GM12878 (cell line): Measurements from ENCODE around the gene PNPLA8. TPM values are rescaled to one million over a fixed set of nuclear protein-coding genes. Genes with fewer than 3 reads are reported as not detected.

Experiments used
- ATAC-seq: fragments of 200-7000 bp; cut with Tn5 transposase; 3 replicates; pipeline ENCODE4 v1.9.1; 2020; ENCODE audit warnings: mild to moderate bottlenecking, moderate library complexity
- BruUV-seq: library from RNA; stranded (reverse); fragments of 400-500 nt; replicated peaks from 2 replicates; lab custom pipeline; 2021; lab: Mats Ljungman, UMichigan
- CTCF ChIA-PET: fragments of 300-600 bp; sonication (Branson Sonifier 250); formaldehyde crosslinking; extraction: SDS; loops from one replicate; lab custom pipeline; 2021; ENCODE audit warnings: inconsistent platforms; lab: Yijun Ruan, JAX
- POLR2A ChIA-PET: fragments of 350-600 bp; formaldehyde crosslinking; extraction: SDS; loops from one replicate; lab custom pipeline; 2021; ENCODE audit warnings: inconsistent platforms; lab: Charles Lee
- RAD21 ChIA-PET: fragments of 300-600 bp; sonication (Branson Sonifier 250); formaldehyde crosslinking; loops from one replicate; lab custom pipeline; 2023; ENCODE audit warnings: antibody characterized with exemption; ENCODE audit not compliant: unreplicated experiment; lab: Charles Lee
- SMC1A ChIA-PET: fragments of 300-600 bp; sonication (Branson Sonifier 250); formaldehyde crosslinking; loops from one replicate; lab custom pipeline; 2023; ENCODE audit not compliant: unreplicated experiment, uncharacterized antibody; lab: Charles Lee
- DNase-seq: peaks from one replicate; pipeline ENCODE4 v3.0.0-alpha.2; 2011; ENCODE audit warnings: low read depth, low spot score
- FAIRE-seq: peaks from 3 replicates; lab custom pipeline; 2011; peaks lifted over from hg19 to GRCh38; lab: Jason Lieb, UNC
- H2AFZ ChIP-seq: 2 replicates; pipeline ENCODE4 v1.6.0; 2011; ENCODE audit warnings: low read depth, low read length, control low read depth; ENCODE audit not compliant: control insufficient read depth
- H3K27ac ChIP-seq: 2 replicates; pipeline ENCODE4 v1.5.1; 2011; ENCODE audit warnings: control low read depth; ENCODE audit not compliant: control insufficient read depth, insufficient read depth
- H3K27me3 ChIP-seq, 2 experiments: replicated peaks in 1 of 2; 2 replicates each; pipeline versions ENCODE4 v1.6.0 to v1.6.1; 2011; ENCODE audit warnings: low read length in 1 of 2; ENCODE audit not compliant: control insufficient read depth in 2 of 2, insufficient read depth in 2 of 2
- H3K36me3 ChIP-seq, 2 experiments: 2 replicates each; pipeline ENCODE4 v1.5.1; 2011; ENCODE audit warnings: low read length in 1 of 2; ENCODE audit not compliant: control insufficient read depth in 2 of 2, insufficient read depth in 2 of 2
- H3K4me1 ChIP-seq: 2 replicates; pipeline ENCODE4 v1.6.1; 2011; ENCODE audit warnings: mild to moderate bottlenecking, low read length, moderate library complexity, mixed read lengths; ENCODE audit not compliant: control insufficient read depth, insufficient read depth
- H3K4me2 ChIP-seq: 2 replicates; pipeline ENCODE4 v1.6.0; 2011; ENCODE audit warnings: control low read depth; ENCODE audit not compliant: control insufficient read depth, insufficient read depth
- H3K4me3 ChIP-seq: fragments of 200-600 bp; sonication (generic); 2 replicates; pipeline ENCODE4 v1.5.1; 2016
- H3K79me2 ChIP-seq: 2 replicates; pipeline ENCODE4 v1.6.0; 2011; ENCODE audit warnings: low read length; ENCODE audit not compliant: control insufficient read depth, insufficient read depth
- H3K9ac ChIP-seq: 2 replicates; pipeline ENCODE4 v1.8.0; 2011; ENCODE audit warnings: low read length, control low read depth, mixed read lengths; ENCODE audit not compliant: control insufficient read depth, insufficient read depth
- H3K9me3 ChIP-seq: replicated peaks from 3 replicates; pipeline ENCODE4 v1.5.1; 2011; ENCODE audit warnings: mild to moderate bottlenecking, low read length; ENCODE audit not compliant: control insufficient read depth, insufficient read depth
- H4K20me1 ChIP-seq: 2 replicates; pipeline ENCODE4 v1.6.0; 2011; ENCODE audit not compliant: control insufficient read depth, insufficient read depth
- ATF7 ChIP-seq: fragments of 450-650 bp; IDR thresholded peaks from 2 replicates; pipeline ENCODE4 v1.6.1; 2016; ENCODE audit warnings: low read depth, mild to moderate bottlenecking
- IKZF1 ChIP-seq: fragments of 450-650 bp; conservative IDR thresholded peaks from 2 replicates; pipeline ENCODE4 v1.6.1; 2017; ENCODE audit warnings: antibody characterized with exemption, mild to moderate bottlenecking
- KLF5 ChIP-seq: fragments of 450-650 bp; IDR thresholded peaks from 2 replicates; pipeline ENCODE4 v1.6.1; 2014; ENCODE audit warnings: mild to moderate bottlenecking; ENCODE audit not compliant: partially characterized antibody
- MAX ChIP-seq: IDR thresholded peaks from 2 replicates; pipeline ENCODE4 v1.6.1; 2012; ENCODE audit warnings: low read depth, low read length, improper control_type of control experiment
- MLLT1 ChIP-seq: fragments of 450-650 bp; IDR thresholded peaks from 2 replicates; pipeline ENCODE4 v1.6.1; 2016; ENCODE audit warnings: mild to moderate bottlenecking
- MYB ChIP-seq: fragments of 150-350 bp; IDR thresholded peaks from 2 replicates; pipeline ENCODE4 v1.6.1; 2014; ENCODE audit warnings: mild to moderate bottlenecking, low read depth, low read length, borderline replicate concordance
- NFXL1 ChIP-seq: fragments of 450-650 bp; IDR thresholded peaks from 2 replicates; pipeline ENCODE4 v1.6.1; 2017; ENCODE audit warnings: antibody characterized with exemption, mild to moderate bottlenecking, borderline replicate concordance
- RCOR1 ChIP-seq: conservative IDR thresholded peaks from 2 replicates; pipeline ENCODE4 v1.6.1; 2012; ENCODE audit warnings: low read depth, low read length, improper control_type of control experiment
- RELA ChIP-seq: fragments of 450-650 bp; IDR thresholded peaks from 2 replicates; pipeline ENCODE4 v1.8.0; 2014; ENCODE audit warnings: borderline replicate concordance; ENCODE audit not compliant: partially characterized antibody
- RUNX3 ChIP-seq: IDR thresholded peaks from 2 replicates; pipeline ENCODE4 v1.6.1; 2012; ENCODE audit warnings: low read length, inconsistent platforms
- SUPT20H ChIP-seq: IDR thresholded peaks from 2 replicates; pipeline ENCODE4 v1.6.1; 2011; ENCODE audit warnings: low read depth, mild to moderate bottlenecking, low read length, moderate library complexity, borderline replicate concordance; ENCODE audit not compliant: control insufficient read depth
- ZZZ3 ChIP-seq: IDR thresholded peaks from 2 replicates; pipeline ENCODE4 v1.6.1; 2011; ENCODE audit warnings: low read depth; ENCODE audit not compliant: control insufficient read depth, insufficient read length
- WGBS: methylation state at CpG from one replicate; pipeline ENCODE4 v1.1.6; 2016; ENCODE audit warnings: low lambda C conversion rate; ENCODE audit not compliant: insufficient replicate concordance, insufficient coverage; ENCODE audit errors: missing lambda C conversion rate; 5-methylcytosine and 5-hydroxymethylcytosine counted together
- in situ Hi-C: fragments of 300-500 bp; cut with MboI; formaldehyde crosslinking; loops from 9 replicates; pipeline ENCODE4 v1.14.3; 2018; ENCODE audit warnings: mixed read lengths
- intact Hi-C: fragments of 100-400 bp; cut with micrococcal nuclease; formaldehyde crosslinking; loops from one replicate; pipeline ENCODE4 v1.14.2; 2022; ENCODE audit not compliant: unreplicated experiment
- polyA plus RNA-seq, 11 experiments: library from polyadenylated mRNA; depleted of rRNA in 4 of 11; unstranded in 6 of 11; stranded (reverse) in 5 of 11; fragments of >200 nt; fragmentation: Nextera tagmentation in 4 of 11; fragmentation: Illumina TruSeq in 1 of 11; extraction: Ambion mirVana in 4 of 11; extraction: Trizol in 1 of 11; gene quantifications; 1 replicate in 1 of 11; 2 replicates in 10 of 11; pipeline versions ENCODE4 v1.2.1 to v1.2.3, GENCODE V29; 2011 to 2016; ENCODE audit warnings: inconsistent platforms in 2 of 11, missing spikeins in 2 of 11, low read depth in 1 of 11
- total RNA-seq, 4 experiments: library from RNA; depleted of rRNA in 3 of 4; stranded (reverse); fragments of >200 nt in 3 of 4; fragmentation: Illumina TruSeq in 1 of 4; extraction: Trizol in 1 of 4; gene quantifications; 2 replicates each; pipeline versions ENCODE4 v1.2.1 to v1.2.3, GENCODE V29; 2013 to 2021
- TF ChIP-seq, protein P1 (sequence below): IDR thresholded peaks from 2 replicates; pipeline ENCODE4 v1.6.1; 2012; ENCODE audit warnings: mild to moderate bottlenecking, low read depth, low read length
- TF ChIP-seq, protein P2 (sequence below): fragments of 450-650 bp; formaldehyde crosslinking; IDR thresholded peaks from 2 replicates; pipeline ENCODE4 v1.4.0; 2020; ENCODE audit warnings: mild to moderate bottlenecking, moderate library complexity

PNPLA8 gene
- total and polyA plus RNA-seq, 10 of the 15 experiments (the other 5 are each of a cell fraction or from before 2014, with no cell fraction given) = 8.0 to 16.3 (median 12.2) TPM

- Histone ChIP-seq H2AFZ (no peak overlapping the region), H3K9ac (no peak overlapping the region), H3K79me2 (no peaks in the 10 kb centered on the region), H4K20me1 (no peaks in the 10 kb centered on the region; the same call in 1 of the 2 replicates), H3K4me3 (no peak overlapping the region), H3K27ac (no peak overlapping the region), H3K27me3 (peaks cover 13 to 15% of the 10 kb centered on the region in 2 experiments), H3K36me3 (no peaks in the 10 kb centered on the region), H3K9me3 (no peaks in the 10 kb centered on the region), H3K4me1 (no peaks in the 10 kb centered on the region), H3K4me2 (no peak overlapping the region)
- FAIRE-seq = no peak
- ChIA-PET SMC1A (interaction anchor here (1.1 to 2.6 kb wide), 9 partner anchors 11 to 270 kb away, joined by 3 to 16 read pairs (median 3); no protein-coding TSS in a partner anchor), RAD21 (interaction anchor here (2.7 kb wide), 1 partner anchor 44 kb away, joined by 8 read pairs; no protein-coding TSS in a partner anchor), POLR2A (no interaction called here), CTCF (interaction anchor here (0.8 to 4.5 kb wide), 14 partner anchors 7 to 275 kb away, joined by 3 to 28 read pairs (median 4); no protein-coding TSS in a partner anchor)
- 46% methylated on average over 4 of the region's 4 CpGs for WGBS
- no peak for DNase-seq
- no peak for ATAC-seq
- in situ Hi-C loops = no loop called here
- intact Hi-C loops = loop anchor here (2.0 kb wide), 1 partner anchor 43 kb away; no protein-coding TSS in a partner anchor
- BruUV-seq = no TSS peak
- TF ChIP-seq SUPT20H = no peak
- no peak for TF ChIP-seq ATF7
- no peak for TF ChIP-seq IKZF1
- no peak for TF ChIP-seq KLF5
- no peak for TF ChIP-seq RELA
- TF ChIP-seq, protein P1, sequence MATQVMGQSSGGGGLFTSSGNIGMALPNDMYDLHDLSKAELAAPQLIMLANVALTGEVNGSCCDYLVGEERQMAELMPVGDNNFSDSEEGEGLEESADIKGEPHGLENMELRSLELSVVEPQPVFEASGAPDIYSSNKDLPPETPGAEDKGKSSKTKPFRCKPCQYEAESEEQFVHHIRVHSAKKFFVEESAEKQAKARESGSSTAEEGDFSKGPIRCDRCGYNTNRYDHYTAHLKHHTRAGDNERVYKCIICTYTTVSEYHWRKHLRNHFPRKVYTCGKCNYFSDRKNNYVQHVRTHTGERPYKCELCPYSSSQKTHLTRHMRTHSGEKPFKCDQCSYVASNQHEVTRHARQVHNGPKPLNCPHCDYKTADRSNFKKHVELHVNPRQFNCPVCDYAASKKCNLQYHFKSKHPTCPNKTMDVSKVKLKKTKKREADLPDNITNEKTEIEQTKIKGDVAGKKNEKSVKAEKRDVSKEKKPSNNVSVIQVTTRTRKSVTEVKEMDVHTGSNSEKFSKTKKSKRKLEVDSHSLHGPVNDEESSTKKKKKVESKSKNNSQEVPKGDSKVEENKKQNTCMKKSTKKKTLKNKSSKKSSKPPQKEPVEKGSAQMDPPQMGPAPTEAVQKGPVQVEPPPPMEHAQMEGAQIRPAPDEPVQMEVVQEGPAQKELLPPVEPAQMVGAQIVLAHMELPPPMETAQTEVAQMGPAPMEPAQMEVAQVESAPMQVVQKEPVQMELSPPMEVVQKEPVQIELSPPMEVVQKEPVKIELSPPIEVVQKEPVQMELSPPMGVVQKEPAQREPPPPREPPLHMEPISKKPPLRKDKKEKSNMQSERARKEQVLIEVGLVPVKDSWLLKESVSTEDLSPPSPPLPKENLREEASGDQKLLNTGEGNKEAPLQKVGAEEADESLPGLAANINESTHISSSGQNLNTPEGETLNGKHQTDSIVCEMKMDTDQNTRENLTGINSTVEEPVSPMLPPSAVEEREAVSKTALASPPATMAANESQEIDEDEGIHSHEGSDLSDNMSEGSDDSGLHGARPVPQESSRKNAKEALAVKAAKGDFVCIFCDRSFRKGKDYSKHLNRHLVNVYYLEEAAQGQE = no peak
- TF ChIP-seq MLLT1 = no peak
- TF ChIP-seq NFXL1 = no peak
- no peak for TF ChIP-seq RCOR1
- TF ChIP-seq MAX = no peak
- TF ChIP-seq RUNX3 = no peak
- TF ChIP-seq, protein P2, sequence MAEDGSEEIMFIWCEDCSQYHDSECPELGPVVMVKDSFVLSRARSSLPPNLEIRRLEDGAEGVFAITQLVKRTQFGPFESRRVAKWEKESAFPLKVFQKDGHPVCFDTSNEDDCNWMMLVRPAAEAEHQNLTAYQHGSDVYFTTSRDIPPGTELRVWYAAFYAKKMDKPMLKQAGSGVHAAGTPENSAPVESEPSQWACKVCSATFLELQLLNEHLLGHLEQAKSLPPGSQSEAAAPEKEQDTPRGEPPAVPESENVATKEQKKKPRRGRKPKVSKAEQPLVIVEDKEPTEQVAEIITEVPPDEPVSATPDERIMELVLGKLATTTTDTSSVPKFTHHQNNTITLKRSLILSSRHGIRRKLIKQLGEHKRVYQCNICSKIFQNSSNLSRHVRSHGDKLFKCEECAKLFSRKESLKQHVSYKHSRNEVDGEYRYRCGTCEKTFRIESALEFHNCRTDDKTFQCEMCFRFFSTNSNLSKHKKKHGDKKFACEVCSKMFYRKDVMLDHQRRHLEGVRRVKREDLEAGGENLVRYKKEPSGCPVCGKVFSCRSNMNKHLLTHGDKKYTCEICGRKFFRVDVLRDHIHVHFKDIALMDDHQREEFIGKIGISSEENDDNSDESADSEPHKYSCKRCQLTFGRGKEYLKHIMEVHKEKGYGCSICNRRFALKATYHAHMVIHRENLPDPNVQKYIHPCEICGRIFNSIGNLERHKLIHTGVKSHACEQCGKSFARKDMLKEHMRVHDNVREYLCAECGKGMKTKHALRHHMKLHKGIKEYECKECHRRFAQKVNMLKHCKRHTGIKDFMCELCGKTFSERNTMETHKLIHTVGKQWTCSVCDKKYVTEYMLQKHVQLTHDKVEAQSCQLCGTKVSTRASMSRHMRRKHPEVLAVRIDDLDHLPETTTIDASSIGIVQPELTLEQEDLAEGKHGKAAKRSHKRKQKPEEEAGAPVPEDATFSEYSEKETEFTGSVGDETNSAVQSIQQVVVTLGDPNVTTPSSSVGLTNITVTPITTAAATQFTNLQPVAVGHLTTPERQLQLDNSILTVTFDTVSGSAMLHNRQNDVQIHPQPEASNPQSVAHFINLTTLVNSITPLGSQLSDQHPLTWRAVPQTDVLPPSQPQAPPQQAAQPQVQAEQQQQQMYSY (CRISPR knock-in tag) = no peak
- no peak for TF ChIP-seq MYB
- TF ChIP-seq ZZZ3 = no peak
Measured at GRCh38 chr7:108453320-108453719, 72.6 kb downstream of the PNPLA8 start.
